Panc1 (cell line): Measurements from ENCODE around the gene CCDC70.

Source experiments
- SIN3A ChIP-seq: IDR thresholded peaks from 2 replicates; pipeline ENCODE4 v1.6.1; 2012; ENCODE audit warnings: low read depth, mild to moderate bottlenecking, low read length, moderate library complexity, borderline replicate concordance; ENCODE audit not compliant: insufficient read depth
- TF ChIP-seq, protein P1 (sequence below): fragments of 450-650 bp; IDR thresholded peaks from 2 replicates; pipeline ENCODE4 v1.5.1; 2017; ENCODE audit warnings: mild to moderate bottlenecking

DNA sequence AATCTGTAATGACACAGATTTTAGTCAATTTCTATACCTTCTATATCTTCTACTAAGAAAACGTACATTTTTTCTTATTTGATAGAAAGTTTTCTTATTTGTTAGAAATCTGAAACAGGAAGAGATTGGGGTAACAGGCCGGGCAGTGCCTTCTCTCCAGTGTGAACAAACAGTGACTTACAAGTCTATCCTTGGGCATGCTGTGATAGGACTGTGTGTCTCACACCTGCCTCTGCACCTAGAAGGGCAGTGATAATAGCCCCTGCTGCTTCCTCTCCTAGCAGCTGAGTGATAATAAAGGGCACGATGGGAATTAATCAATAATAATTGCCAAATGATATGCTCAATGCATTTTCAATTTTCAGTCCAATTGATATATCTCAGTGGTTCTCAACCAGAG, 18.2 kb upstream of the CCDC70 start:
- TF ChIP-seq, protein P1, sequence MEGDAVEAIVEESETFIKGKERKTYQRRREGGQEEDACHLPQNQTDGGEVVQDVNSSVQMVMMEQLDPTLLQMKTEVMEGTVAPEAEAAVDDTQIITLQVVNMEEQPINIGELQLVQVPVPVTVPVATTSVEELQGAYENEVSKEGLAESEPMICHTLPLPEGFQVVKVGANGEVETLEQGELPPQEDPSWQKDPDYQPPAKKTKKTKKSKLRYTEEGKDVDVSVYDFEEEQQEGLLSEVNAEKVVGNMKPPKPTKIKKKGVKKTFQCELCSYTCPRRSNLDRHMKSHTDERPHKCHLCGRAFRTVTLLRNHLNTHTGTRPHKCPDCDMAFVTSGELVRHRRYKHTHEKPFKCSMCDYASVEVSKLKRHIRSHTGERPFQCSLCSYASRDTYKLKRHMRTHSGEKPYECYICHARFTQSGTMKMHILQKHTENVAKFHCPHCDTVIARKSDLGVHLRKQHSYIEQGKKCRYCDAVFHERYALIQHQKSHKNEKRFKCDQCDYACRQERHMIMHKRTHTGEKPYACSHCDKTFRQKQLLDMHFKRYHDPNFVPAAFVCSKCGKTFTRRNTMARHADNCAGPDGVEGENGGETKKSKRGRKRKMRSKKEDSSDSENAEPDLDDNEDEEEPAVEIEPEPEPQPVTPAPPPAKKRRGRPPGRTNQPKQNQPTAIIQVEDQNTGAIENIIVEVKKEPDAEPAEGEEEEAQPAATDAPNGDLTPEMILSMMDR, result no peak
- no peak for TF ChIP-seq SIN3A
